Stimulated activated CD8-positive, alpha-beta memory T cell treated with anti-CD3 and anti-CD28 coated beads, Interleukin-7, amount 100 ng/mL, for 24 hours (primary cell): ENCODE measurements around the gene ITM2B.
"Not testable (repeated sequence)": the region's sequence is repeated elsewhere in the genome, so short reads cannot be mapped to it uniquely, and the experiment has no call there.

Experiments
- DNase-seq: peaks from one replicate; pipeline ENCODE4 v3.0.0-alpha.2; 2020; ENCODE audit warnings: low read depth

ITM2B gene

DNA sequence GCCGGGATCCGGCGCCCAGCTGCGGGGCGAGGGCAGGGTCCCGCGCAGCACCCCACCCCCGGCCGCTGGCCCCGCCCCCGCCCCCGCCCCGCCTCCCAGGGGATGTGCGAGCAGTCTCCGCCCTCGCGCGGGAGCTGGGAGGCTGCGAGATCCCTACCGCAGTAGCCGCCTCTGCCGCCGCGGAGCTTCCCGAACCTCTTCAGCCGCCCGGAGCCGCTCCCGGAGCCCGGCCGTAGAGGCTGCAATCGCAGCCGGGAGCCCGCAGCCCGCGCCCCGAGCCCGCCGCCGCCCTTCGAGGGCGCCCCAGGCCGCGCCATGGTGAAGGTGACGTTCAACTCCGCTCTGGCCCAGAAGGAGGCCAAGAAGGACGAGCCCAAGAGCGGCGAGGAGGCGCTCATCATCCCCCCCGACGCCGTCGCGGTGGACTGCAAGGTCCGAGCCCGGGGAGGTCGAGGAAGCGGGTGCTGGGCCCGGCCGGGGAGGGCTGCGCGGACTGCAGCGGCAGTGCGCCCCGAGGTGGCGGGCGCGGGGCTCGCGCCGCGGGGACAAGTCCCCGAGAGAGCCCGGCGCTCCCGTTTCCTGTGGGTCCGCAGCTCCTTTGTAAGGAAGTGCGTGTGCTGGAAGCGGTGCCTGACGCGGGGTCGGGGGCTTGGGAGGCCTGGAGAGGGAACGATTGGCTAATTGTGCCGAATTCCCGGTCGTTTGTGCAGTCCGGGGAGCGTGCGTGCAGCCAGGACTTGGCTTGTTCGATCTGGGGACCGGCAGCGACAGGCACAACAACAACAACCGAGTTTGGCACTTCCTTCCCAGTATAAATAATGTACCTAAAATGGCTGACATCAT lies at the start of gene ITM2B:
Gene ITM2B, plus strand, starts transcription at position 161 of the 843 bp plus-strand sequence. Its CDS starts 155 bp downstream, at position 316.
- no peak for DNase-seq

DNA sequence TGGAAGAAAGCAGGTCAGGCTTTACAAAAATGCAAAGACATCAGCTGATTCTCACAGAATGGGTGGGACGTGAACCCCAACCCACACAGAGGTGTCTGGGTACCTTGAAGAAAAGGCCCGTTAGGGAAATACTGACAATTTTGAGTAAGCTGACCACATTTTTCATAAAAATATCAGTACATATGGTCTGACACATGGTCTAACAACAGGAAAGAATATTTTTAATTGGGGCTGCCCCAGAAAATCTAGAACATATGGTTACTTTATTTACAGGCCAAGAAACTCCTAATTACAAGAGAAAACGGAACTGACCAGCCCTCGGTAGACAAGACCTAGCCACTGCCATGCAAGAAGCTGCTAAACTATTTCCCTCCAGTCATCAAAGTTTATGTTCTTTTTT lies 48.7 kb upstream of the ITM2B start:
- DNase-seq = no peak

DNA sequence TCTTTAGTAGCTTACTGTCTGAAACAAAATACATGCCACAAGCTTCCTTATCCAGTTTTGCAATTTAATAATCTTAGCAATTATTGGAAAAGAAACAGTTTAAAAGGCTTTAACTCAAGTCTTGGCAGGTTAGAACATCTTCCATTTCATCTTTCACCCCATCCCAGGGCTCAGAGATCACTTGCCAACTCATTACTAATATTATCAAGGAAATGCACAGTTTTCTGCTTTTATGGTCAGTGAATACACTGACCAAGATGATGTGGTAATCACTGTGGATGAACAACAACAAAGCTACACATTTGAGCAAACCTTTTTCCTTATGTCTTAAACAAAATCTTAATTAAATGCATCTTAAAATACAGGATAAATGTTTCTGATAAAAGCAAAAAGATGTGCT lies 48.0 kb upstream of the ITM2B start:
- DNase-seq = no peak

DNA sequence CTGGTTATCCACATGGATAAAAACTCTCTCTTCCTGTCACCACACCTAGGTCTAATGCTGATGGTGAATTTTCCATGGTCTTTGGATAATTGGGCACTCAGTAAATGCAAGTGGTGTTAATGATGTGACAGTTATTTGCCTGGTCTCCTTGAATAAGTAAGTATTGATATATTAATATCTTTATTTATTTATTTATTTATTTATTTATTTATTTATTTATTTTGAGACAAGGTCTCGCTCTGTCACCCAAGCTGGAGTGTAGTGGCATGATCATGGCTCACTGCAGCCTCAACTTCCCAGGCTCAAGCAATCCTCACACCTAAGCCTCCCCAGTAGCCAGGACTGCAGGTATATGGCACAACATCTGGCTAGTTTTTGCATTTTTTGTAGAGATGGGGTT lies 46.3 kb upstream of the ITM2B start:
- no peak for DNase-seq

DNA sequence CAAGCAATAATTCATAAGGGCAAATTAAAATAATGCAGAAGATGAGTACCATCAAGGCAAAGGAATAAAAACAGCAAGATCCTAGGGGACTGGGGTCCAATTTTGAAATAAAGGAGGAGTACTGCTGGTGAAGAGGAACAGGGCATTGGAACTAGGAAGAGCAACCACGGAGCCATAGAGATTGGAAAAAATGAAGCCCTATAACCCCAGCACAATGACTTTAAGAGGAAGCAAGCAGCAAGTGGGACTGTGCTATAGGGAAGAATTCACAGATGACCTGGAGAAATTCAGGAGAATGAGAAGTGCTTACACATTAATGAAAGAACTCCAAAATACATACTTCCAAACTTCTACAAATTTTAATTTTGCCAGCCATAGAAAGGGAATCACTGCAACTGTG lies 44.9 kb upstream of the ITM2B start:
- no peak for DNase-seq

DNA sequence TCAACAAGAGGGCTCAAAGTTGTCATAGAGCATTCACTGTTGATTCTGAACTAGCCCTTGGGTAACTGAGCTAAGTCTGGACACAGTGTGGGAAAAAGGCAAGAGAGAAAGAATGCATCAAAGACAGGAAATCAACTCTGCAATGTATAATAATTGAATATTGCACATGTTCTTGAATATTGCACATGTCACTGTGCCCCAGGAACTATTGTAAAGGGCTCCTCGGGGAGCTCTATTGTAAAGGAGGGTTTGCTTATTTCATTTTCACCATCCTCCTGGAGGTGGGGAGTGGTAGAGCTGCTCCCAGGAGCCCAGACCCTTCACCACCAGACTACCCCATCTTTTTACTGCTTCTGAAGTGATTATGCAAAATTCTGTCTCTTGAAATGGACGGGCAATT lies 44.4 kb upstream of the ITM2B start:
- no peak for DNase-seq

DNA sequence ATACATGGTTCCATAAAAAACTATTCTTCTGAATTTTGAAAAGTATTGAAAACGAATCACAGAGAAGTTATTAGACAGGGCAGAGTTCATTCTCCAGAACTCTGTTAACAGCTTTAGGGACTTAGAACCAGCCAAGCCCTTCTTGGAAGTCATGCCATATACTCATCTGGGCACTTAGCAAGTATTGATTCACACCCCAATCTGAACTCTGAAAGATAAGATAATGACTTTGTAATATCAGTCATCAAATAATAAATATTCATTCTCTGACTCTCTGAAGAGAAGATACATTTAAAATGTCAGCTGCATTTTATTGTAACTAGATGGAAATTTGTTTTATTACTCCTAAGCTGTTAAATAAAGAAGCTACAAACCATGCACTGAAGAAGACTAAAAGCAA lies 43.8 kb upstream of the ITM2B start:
- DNase-seq = no peak

DNA sequence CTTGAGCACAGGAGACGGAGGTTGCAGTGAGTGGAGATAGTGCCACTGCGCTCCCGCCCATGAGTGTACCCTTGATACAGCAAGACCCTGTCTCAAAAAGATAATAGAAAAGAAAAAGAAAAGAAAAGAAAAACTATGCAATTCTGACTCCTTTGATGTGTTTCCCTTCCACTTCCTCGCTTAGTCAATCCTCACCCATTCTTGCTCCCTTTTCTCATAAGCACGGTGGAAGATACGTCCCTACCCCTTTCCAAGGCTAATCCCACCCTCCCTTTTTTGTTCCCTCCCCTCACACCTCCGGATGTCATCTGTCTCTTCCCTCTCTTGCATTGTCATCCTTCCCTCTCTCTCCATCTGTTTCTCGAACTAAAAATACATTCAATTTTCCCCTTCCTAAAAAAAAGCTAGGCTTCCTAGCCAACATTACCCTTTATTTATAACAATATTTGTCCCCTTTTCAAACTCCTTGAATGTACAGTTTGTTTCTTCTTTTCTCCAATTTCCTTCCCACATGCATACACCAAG lies 40.5 kb upstream of the ITM2B start:
- DNase-seq = no peak

DNA sequence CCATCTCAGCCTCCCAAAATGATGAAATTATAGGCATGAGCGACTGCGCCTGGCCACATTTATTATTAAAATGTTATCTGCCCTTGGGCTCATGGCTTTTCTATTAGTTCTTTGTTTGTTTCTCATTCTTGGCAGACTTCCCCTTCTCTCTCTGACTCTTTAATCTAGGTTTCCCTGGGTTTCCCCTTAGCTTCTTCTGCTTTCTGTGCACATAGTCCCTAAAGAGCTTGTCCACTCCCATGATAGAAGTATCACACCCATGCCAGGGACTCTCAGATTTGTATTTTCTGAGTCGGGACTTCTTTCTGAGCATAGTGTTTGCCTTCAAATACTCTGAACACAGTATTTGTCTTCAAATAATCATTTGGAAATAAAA lies 38.6 kb upstream of the ITM2B start:
- DNase-seq = no peak

DNA sequence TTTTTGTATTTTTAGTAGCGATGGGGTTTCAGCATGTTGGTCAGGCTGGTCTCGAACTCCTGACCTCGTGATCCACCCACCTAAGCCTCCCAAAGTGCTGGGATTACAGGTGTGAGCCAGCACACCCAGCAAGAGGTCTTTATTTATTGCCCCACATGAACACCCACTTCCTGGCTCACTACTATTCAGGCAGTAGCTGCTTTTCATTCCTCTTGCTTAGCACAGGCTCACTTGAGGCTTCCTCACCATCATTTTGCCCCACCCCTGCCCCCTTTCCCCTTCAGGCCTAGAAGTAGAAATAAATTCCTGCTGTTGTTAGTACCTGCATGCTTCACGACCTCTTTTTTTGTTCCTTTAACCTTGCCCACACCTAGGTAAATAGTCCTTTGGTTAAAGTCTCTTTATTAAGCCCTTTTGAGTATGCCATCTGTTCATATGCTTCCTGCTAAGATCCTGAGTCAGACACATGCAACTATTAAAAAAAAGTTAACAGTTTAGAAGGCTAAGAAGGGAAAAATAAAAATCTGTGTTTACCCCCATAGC lies 33.5 kb upstream of the ITM2B start:
- no peak for DNase-seq

DNA sequence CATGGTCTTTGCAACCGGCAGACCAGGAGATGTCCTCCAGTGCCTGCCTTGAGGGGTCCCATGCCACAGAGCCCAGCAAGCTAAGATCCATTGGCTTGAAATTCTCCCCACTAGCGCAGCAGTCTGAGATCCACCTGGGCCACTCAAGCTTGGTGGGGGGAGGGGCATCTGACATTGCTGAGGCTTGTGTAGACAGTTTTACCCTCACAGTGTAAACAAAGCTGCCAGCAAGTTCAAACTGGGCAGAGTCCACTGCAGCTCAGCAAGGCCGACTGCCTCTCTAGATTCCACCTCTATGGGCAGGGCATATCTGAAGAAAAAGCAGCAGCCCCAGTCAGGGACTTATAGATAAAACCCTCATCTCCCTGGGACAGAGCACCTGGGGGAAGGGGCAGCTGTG lies 32.0 kb upstream of the ITM2B start:
- no peak for DNase-seq

DNA sequence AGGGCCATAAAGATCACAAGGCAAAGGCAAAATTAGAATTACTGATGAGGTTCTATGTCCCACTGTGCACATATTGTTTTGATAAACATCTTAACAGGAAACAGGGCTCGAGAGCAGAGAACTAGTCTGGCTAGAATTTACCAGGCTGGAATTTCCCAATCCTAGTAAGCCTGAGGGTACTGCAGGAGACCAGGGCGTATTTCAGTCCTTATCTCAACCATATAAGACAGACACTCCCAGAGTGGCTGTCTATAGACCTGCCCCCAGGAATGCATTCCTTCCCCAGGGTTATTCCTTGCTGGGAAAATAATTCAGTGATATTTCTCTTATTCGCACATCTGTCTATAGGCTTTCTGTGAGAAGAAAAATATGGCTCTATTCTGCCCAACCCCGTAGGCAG lies 25.8 kb upstream of the ITM2B start:
- not testable (repeated sequence) for DNase-seq

DNA sequence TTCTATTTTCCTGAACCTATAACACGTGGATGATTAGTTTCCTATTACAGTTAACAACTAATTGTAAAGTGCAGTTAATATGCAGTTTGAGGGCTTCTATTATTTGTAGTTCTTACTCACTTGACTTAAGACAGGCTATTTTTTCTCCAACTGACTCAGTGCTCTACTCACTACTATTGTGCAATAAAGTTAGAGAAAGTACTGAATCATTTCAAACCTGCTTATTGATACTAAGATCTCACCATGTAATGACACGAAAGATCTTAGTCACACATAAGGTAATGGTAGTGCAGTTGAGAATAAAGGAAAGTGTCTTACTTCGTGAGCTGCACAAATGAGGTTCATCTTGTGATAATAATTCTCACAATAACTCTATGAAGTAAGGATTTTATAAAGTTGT lies 22.8 kb upstream of the ITM2B start:
- DNase-seq = no peak

DNA sequence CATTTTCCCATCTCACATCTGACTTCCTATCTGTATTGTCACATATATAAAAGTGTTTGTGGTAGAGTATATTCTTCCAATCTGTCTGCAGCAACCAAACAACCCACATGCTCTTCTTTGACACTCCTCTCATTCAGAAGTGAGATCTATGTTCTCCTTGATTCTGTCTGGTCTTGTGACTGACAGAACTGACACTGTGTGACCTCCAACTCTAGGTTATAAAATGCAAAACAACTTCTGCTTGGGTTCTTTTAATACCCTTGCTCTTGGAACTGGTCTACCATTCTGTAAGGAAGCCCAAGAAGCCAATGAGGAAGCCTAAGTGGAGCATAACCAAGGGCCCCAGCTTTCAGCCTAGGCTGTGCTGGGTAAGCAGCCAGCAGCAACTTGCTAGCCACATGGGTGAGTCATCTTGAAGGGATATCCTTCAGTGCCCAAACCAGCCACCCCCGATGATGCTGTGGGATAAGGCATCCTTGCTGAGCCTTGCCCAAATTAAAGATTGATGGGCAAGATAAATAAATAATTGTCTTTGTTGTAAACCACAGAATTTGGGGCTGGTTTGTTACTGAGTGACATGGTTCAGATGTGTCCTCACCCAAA lies 18.4 kb upstream of the ITM2B start:
- DNase-seq = no peak

DNA sequence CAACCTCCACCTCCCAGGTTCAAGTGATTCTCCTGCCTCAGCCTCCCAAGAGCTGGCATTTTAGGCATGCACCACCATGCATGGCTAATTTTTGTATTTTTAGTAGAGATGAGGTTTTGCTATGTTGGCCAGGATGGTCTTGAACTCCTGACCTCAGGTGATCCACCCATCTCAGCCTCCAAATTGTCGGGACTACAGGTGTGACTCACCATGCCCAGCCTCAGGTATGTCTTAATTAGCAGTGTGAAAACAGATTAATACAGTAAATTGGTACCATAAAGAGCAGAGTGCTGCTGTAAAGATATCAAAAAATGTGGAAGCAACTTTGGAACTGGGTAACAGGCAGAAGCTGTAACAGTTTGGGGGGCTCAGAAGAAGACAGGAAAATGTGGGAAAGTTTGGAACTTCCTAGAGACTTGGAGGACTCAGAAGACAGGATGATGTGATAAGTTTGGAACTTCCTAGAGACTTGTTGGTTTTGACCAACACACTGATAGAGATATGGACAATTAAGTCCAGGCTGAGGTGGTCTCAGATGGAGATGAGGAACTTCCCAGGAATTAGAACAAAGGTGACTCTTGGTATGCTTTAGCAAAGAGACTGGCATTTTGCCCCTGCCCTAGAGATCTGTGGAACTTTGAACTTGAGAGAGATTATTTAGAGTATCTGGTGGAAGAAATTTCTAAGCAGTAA lies 17.3 kb upstream of the ITM2B start:
- not testable (repeated sequence) for DNase-seq

DNA sequence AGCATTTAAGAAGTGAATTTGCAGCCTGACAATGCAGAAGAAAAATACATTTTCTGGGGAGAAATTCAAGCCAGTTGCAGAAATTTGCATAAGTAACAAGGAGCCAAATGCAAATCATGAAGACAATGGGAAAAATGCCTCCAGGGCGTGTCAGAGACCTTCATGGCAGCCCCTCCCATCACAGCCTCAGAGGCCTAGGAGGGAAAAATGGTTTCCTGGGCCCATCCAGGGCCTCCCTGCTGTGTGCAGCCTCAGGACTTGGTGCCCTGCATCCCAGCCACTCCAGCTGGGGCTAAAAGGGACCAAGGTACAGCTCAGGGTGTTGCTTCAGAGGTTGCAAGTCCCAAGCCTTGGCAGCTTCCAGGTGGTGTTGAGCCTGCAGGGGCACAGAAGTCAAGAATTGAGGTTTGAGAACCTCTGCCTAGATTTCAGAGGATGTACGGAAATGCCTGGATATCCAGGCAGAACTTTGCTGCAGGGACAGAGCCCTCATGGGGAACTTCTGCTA lies 16.7 kb upstream of the ITM2B start:
- no peak for DNase-seq

DNA sequence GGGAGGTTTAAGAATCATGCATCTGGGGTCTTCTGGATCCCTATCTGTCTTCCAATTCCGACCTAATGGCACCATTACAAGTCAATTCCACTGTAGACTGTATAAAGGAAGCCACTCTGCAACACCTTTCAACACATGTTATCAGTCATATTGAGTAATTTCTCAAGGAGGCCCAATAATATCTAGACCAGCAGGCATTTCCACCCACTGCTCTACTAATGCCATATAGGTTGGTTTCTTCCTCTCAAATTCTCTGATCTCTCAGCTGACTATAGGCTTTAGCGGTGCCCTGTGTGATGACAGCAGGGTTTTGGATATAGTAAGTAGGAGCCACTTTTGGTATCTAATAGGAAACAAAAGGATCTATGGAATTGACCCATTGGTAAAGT lies 12.4 kb upstream of the ITM2B start:
- DNase-seq = no peak

DNA sequence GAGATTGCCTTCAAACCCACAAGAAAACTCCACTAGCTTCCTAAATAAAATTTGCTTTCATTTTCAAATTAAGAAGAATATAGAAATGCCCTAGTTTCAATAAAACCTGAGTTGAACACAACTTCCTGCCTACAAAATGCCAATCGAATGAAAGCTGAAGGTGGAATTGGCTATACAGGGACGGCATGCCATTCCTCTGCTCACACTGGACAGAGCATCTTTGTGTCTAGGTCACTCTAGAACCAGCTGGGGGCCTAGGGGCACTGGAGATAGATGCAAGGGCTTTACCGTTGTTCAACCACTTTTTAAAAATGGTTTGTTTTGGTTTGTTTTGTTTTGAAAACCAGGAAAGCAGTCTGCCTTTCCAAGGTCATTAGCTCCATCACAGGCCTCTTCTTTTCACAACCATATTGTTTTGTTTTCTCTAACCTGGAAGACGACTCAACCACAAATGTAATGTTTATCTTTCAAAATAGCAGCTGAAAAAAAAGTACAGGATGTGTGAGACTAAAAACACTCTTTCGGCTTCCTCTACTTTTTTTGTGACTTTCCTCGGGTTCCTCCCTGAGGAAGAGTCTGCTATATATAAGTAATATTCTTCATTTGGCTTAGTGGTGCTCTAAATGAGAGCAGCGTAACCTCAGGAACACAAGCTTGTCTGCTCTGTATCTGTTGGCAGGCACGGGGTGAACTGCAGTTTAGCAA lies 11.9 kb upstream of the ITM2B start:
- DNase-seq = no peak

DNA sequence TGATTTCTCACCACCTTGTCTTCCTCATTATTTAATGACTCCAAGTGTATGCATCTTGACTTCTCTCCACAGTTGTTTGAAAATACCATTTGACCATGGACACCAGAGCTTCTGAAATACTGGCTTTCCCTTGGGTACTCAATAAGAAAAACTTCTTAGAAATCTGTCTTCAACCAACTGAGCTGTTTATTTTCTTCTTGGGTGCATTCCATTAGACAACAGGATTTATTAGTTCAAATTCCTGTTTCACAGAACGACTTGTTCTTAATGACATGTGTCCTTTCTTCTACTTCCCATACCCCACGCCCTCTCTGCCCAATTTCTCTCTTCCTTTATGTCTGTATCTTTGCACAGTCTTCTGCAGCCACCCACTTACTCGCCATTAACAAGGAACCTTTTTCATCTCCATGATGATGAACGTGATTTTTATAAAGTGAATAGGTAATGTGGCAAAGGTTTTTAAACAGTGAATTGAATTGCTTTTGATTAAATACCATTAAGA lies 11.3 kb upstream of the ITM2B start:
- no peak for DNase-seq

DNA sequence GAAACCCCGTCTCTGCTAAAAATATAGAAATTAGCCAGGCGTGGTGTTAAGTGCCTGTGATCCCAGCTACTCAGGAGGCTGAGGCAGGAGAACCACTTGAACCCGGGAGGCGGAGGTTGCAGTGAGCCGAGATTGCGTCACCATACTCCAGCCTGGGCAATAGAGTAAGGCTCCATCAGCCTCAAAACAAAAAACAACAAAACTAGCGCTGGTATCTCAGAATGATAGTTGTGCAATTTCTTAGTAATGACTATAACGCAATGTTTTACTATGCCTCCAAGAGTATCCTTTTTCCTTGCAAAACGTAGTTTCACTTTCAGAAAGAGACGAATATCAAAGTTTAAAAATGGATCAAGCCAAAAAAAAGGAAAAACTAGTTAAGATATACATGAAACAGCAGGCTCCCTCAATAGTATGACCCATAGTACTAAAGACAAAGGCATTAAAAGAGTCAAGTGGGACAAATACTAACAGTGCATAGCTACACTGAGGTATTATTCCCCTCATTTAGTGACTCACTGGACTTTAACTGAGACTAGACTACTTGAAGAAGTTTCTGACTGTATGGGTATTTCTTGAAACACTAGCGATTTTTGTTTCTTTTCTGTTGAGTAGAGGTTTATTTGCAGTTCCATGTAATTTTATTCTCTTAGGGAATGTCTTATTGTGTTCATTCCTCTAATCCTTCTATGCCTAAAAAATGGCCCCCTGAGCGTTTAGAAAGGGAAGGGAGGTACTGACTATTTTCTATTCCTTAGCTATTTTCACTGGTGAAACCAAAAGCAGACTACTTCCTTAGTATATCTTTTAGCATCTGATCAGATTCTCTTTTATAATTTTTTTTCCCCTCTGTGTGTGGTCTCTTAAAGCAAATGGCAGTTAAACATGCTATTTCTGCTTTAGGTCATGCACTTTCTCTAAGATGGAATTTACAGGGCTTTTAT lies 10.4 kb upstream of the ITM2B start:
- DNase-seq = no peak

DNA sequence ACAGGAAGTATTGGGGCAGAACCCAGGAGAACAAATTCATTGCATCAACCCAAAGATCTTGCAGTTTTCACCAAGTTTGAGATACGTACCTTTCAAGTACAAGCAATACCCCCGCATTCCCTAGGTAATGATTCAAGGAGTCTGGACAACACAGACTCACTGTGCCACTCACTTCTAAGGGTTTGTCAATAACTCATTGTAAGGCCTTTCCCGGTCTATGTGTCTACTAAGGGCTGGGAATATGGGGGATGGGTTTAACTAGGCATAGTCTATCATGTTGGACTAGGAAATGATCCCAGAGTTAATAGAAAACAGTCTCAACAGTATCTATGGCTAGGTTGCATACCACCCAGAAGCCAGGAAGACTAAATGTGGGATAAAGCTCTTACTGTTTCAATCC lies 8.3 kb upstream of the ITM2B start:
- DNase-seq = no peak
